ENCODE results near the gene TCP11L2.
A peak's percentile ranks its signal among the peaks of the same experiment; 100 is the strongest.

TCP11L2 gene

GRCh38 chr12:106302401-106303201 lies at the start of gene TCP11L2:
TSS of gene TCP11L2 (plus strand) at chr12:106302733. CDS start at chr12:106311076, 8,343 bp downstream.
- DNase-seq (ENCODE audit: low read depth in 2 of 2) = peak; percentile 72 to 75

- no peak for DNase-seq (ENCODE audit: low read depth in 2 of 2)
Observed at GRCh38 chr12:106254724-106255123, 47.8 kb upstream of the TCP11L2 start.

- DNase-seq (ENCODE audit: low read depth in 2 of 2) = no peak
Observed at GRCh38 chr12:106255493-106255892, 47.0 kb upstream of the TCP11L2 start.

- DNase-seq (ENCODE audit: low read depth in 2 of 2) = no peak
Observed at GRCh38 chr12:106255952-106256351, 46.6 kb upstream of the TCP11L2 start.

- no peak for DNase-seq (ENCODE audit: low read depth in 2 of 2)
Observed at GRCh38 chr12:106256524-106256923, 46.0 kb upstream of the TCP11L2 start.

GRCh38 chr12:106258226-106258625 lies 44.3 kb upstream of the TCP11L2 start:
- DNase-seq (ENCODE audit: low read depth in 2 of 2) = no peak

GRCh38 chr12:106258935-106259334 lies 43.6 kb upstream of the TCP11L2 start:
- no peak for DNase-seq (ENCODE audit: low read depth in 2 of 2)

GRCh38 chr12:106265116-106265515 lies 37.4 kb upstream of the TCP11L2 start:
- no peak for DNase-seq (ENCODE audit: low read depth in 2 of 2)

- DNase-seq (ENCODE audit: low read depth in 2 of 2) = no peak
Observed at GRCh38 chr12:106267535-106267934, 35.0 kb upstream of the TCP11L2 start.

GRCh38 chr12:106269150-106269771 lies 33.3 kb upstream of the TCP11L2 start:
- no peak for DNase-seq (ENCODE audit: low read depth in 2 of 2)

GRCh38 chr12:106271575-106272505 lies 30.7 kb upstream of the TCP11L2 start:
- no peak for DNase-seq (ENCODE audit: low read depth in 2 of 2)

- no peak for DNase-seq (ENCODE audit: low read depth in 2 of 2)
Observed at GRCh38 chr12:106273491-106273890, 29.0 kb upstream of the TCP11L2 start.

GRCh38 chr12:106274012-106274411 lies 28.5 kb upstream of the TCP11L2 start:
- DNase-seq (ENCODE audit: low read depth in 2 of 2) = no peak

- no peak for DNase-seq (ENCODE audit: low read depth in 2 of 2)
Observed at GRCh38 chr12:106274575-106275121, 27.9 kb upstream of the TCP11L2 start.

- DNase-seq (ENCODE audit: low read depth in 2 of 2) = no peak
Observed at GRCh38 chr12:106275458-106275857, 27.1 kb upstream of the TCP11L2 start.

GRCh38 chr12:106276032-106276740 lies 26.3 kb upstream of the TCP11L2 start:
- DNase-seq (ENCODE audit: low read depth in 2 of 2) = no peak

- no peak for DNase-seq (ENCODE audit: low read depth in 2 of 2)
Observed at GRCh38 chr12:106280106-106280505, 22.4 kb upstream of the TCP11L2 start.

GRCh38 chr12:106281056-106281782 lies 21.3 kb upstream of the TCP11L2 start:
- no peak for DNase-seq (ENCODE audit: low read depth in 2 of 2)

GRCh38 chr12:106281804-106282203 lies 20.7 kb upstream of the TCP11L2 start:
- no peak for DNase-seq (ENCODE audit: low read depth in 2 of 2)

- DNase-seq (ENCODE audit: low read depth in 2 of 2) = peak in 1 of 2 donors; percentile 15
Observed at GRCh38 chr12:106282457-106283097, 20.0 kb upstream of the TCP11L2 start.

Measured in stimulated activated CD8-positive, alpha-beta memory T cell treated with anti-CD3 and anti-CD28 coated beads, Interleukin-15, amount 100 ng/mL, for 4 hours (primary cell).